ENCODE measurements around the gene KIFC1. TPM values are rescaled to one million over a fixed set of nuclear protein-coding genes. Genes with fewer than 3 reads are reported as not detected.
A peak's percentile ranks its signal among the peaks of the same experiment; 100 is the strongest.

Gene KIFC1
- total RNA-seq, 1 donor from 2014 or later: 19.0 TPM

DNA sequence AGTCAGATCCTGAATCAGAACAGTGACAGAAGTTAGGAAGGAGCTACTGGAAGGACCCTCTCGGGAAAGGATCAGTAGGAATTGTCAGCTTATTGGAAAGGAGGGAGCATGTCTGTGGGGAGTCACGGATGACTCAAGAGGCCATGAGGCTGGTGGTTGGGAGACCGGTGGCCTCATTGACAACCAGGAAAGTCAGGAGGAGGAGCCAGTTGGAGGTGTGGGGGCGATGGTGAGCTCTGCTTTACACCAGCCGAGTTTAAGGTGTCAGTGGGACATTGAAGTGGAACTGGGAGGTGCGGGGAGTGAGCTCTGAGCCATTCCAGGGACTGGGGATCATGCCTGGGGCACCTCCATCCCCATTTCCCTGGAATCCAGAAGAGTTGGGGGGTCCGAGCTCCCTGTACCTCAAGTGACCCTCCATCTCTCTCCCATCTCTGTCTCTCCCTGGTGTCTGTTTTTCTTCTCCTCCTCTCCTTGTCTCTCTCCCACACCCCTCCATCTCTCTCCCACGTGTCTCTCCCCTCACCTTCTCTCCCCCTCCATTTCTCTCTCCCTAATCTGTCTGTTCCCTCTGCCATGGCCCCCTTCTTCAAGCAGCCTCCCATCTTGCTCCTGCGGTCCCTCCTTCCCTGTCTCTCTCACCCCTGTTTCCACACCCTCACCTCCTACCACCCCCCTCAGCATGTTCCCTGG is 48.5 kb downstream of the KIFC1 start:
- TF ChIP-seq, protein P1, sequence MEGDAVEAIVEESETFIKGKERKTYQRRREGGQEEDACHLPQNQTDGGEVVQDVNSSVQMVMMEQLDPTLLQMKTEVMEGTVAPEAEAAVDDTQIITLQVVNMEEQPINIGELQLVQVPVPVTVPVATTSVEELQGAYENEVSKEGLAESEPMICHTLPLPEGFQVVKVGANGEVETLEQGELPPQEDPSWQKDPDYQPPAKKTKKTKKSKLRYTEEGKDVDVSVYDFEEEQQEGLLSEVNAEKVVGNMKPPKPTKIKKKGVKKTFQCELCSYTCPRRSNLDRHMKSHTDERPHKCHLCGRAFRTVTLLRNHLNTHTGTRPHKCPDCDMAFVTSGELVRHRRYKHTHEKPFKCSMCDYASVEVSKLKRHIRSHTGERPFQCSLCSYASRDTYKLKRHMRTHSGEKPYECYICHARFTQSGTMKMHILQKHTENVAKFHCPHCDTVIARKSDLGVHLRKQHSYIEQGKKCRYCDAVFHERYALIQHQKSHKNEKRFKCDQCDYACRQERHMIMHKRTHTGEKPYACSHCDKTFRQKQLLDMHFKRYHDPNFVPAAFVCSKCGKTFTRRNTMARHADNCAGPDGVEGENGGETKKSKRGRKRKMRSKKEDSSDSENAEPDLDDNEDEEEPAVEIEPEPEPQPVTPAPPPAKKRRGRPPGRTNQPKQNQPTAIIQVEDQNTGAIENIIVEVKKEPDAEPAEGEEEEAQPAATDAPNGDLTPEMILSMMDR (IDR thresholded peaks at IDR 0.05; ENCODE audit: unreplicated experiment): no peak
- H3K36me3 Mint-ChIP-seq (ENCODE audit: low read depth, unreplicated experiment): peaks cover 42% of the 10 kb centered on the region
- peaks cover 6% of the 10 kb centered on the region for H3K27me3 Mint-ChIP-seq (ENCODE audit: unreplicated experiment)
- H3K9me3 Mint-ChIP-seq (ENCODE audit: unreplicated experiment): no peaks in the 10 kb centered on the region
- peak overlapping the region; percentile 67 for H3K27ac Mint-ChIP-seq (ENCODE audit: unreplicated experiment)
- no peak for DNase-seq (ENCODE audit: low spot score)
- H3K4me3 Mint-ChIP-seq (ENCODE audit: unreplicated experiment): peak overlapping the region; percentile 83
- peaks cover 5% of the 10 kb centered on the region for H3K4me1 Mint-ChIP-seq (ENCODE audit: unreplicated experiment)

DNA sequence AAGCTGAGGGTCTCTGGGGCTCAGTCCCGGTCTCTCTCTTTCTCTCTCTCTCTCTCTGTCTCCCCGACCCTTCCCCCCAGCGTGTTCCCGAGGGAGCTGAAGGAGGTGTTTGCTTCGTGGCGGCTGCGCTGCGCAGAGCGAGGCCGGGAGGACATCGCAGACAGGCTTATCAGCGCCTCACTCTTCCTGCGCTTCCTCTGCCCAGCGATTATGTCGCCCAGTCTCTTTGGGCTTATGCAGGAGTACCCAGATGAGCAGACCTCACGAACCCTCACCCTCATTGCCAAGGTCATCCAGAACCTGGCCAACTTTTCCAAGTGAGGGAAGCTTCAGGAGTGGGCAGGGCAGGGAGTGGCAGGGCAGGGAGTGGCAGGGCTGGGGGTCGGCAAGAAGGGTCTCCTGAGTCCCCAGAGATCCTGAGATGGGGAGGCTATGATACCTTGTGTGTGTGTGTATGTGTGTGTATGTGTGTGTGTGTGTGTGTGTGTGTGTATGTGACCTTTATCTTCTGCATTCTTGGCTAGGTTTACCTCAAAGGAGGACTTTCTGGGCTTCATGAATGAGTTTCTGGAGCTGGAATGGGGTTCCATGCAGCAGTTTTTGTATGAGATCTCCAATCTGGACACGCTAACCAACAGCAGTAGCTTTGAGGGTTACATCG is 49.2 kb downstream of the KIFC1 start:
- Mint-ChIP-seq H3K4me1 (ENCODE audit: unreplicated experiment) (peaks cover 3% of the 10 kb centered on the region), H3K9me3 (ENCODE audit: unreplicated experiment) (no peaks in the 10 kb centered on the region), H3K36me3 (ENCODE audit: low read depth, unreplicated experiment) (peaks cover 35% of the 10 kb centered on the region), H3K27ac (ENCODE audit: unreplicated experiment) (no peak overlapping the region), H3K27me3 (ENCODE audit: unreplicated experiment) (peaks cover 6% of the 10 kb centered on the region), H3K4me3 (ENCODE audit: unreplicated experiment) (no peak overlapping the region)
- no peak for DNase-seq (ENCODE audit: low spot score)
- TF ChIP-seq, protein P1 (IDR thresholded peaks at IDR 0.05; ENCODE audit: unreplicated experiment): no peak

DNA sequence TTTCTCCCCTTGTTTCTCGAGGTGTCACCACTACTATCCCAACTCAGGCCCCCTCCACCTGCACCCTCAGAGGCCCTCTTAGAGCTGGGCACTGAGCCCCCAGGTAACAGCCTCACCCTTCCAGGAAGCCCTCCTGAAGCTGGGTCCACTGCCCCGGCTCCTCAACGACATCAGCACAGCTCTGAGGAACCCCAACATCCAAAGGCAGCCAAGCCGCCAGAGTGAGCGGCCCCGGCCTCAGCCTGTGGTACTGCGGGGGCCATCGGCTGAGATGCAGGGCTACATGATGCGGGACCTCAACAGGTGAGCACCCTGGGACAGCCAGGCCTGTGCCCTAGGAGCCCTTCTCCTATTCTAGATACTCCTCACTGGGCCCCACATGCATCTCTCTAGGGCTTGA is 49.8 kb downstream of the KIFC1 start:
- Mint-ChIP-seq H3K9me3 (ENCODE audit: unreplicated experiment) (no peaks in the 10 kb centered on the region), H3K36me3 (ENCODE audit: low read depth, unreplicated experiment) (peaks cover 34% of the 10 kb centered on the region)

DNA sequence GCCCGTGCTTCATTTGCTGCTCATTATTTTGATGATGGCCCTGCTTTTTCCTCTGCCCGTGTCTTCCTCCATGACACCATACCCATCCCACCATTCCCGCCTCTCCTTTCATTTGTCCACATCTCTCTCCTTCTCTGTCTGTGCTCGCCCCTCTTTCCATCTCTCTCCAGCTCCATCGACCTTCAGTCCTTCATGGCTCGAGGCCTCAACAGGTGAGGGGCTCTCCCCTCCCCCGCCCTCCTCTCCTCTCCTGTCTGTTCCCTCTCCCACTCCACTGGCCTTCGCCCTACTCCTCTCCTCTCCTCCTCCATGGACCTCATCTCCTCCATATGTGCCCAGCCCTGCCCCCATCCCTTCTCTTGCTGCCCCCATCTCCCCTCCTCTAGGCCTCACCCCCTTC is 50.7 kb downstream of the KIFC1 start:
- TF ChIP-seq, protein P1 (IDR thresholded peaks at IDR 0.05; ENCODE audit: unreplicated experiment): no peak
- H3K4me1 Mint-ChIP-seq (ENCODE audit: unreplicated experiment): peaks cover 3% of the 10 kb centered on the region
- DNase-seq (ENCODE audit: low spot score): no peak
- peak overlapping the region; percentile 31 for H3K4me3 Mint-ChIP-seq (ENCODE audit: unreplicated experiment)
- H3K27ac Mint-ChIP-seq (ENCODE audit: unreplicated experiment): peak overlapping the region; percentile 52
- H3K36me3 Mint-ChIP-seq (ENCODE audit: low read depth, unreplicated experiment): peaks cover 31% of the 10 kb centered on the region
- H3K9me3 Mint-ChIP-seq (ENCODE audit: unreplicated experiment): no peaks in the 10 kb centered on the region
- peaks cover 6% of the 10 kb centered on the region for H3K27me3 Mint-ChIP-seq (ENCODE audit: unreplicated experiment)

More for the DNA sequence above, 49.8 kb downstream of the KIFC1 start:
- H3K27me3 Mint-ChIP-seq (ENCODE audit: unreplicated experiment): peaks cover 6% of the 10 kb centered on the region
- no peak overlapping the region for H3K4me3 Mint-ChIP-seq (ENCODE audit: unreplicated experiment)
- DNase-seq (ENCODE audit: low spot score): no peak
- no peak overlapping the region for H3K27ac Mint-ChIP-seq (ENCODE audit: unreplicated experiment)
- H3K4me1 Mint-ChIP-seq (ENCODE audit: unreplicated experiment): peaks cover 3% of the 10 kb centered on the region
- TF ChIP-seq, protein P1 (IDR thresholded peaks at IDR 0.05; ENCODE audit: unreplicated experiment): no peak

DNA sequence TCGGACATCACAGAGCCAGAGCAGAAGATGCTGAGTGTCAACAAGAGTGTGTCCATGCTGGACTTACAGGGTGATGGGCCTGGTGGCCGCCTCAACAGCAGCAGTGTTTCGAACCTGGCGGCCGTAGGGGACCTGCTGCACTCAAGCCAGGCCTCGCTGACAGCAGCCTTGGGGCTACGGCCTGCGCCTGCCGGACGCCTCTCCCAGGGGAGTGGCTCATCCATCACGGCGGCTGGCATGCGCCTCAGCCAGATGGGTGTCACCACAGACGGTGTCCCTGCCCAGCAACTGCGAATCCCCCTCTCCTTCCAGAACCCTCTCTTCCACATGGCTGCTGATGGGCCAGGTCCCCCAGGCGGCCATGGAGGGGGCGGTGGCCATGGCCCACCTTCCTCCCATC is 51.4 kb downstream of the KIFC1 start:
- peaks cover 6% of the 10 kb centered on the region for H3K4me1 Mint-ChIP-seq (ENCODE audit: unreplicated experiment)
- H3K36me3 Mint-ChIP-seq (ENCODE audit: low read depth, unreplicated experiment): peaks cover 36% of the 10 kb centered on the region
- no peak for DNase-seq (ENCODE audit: low spot score)

More for the DNA sequence above, 51.4 kb downstream of the KIFC1 start:
- TF ChIP-seq, protein P1 (IDR thresholded peaks at IDR 0.05; ENCODE audit: unreplicated experiment): no peak
- H3K4me3 Mint-ChIP-seq (ENCODE audit: unreplicated experiment): no peak overlapping the region
- no peak overlapping the region for H3K27ac Mint-ChIP-seq (ENCODE audit: unreplicated experiment)
- no peaks in the 10 kb centered on the region for H3K9me3 Mint-ChIP-seq (ENCODE audit: unreplicated experiment)
- H3K27me3 Mint-ChIP-seq (ENCODE audit: unreplicated experiment): peaks cover 6% of the 10 kb centered on the region

Data from endothelial cell (in vitro differentiated cells).